Measurements from ENCODE around the gene OGFOD2.
"Not testable (repeated sequence)": the region's sequence is repeated elsewhere in the genome, so short reads cannot be mapped to it uniquely, and the experiment has no call there.

OGFOD2 gene

DNA sequence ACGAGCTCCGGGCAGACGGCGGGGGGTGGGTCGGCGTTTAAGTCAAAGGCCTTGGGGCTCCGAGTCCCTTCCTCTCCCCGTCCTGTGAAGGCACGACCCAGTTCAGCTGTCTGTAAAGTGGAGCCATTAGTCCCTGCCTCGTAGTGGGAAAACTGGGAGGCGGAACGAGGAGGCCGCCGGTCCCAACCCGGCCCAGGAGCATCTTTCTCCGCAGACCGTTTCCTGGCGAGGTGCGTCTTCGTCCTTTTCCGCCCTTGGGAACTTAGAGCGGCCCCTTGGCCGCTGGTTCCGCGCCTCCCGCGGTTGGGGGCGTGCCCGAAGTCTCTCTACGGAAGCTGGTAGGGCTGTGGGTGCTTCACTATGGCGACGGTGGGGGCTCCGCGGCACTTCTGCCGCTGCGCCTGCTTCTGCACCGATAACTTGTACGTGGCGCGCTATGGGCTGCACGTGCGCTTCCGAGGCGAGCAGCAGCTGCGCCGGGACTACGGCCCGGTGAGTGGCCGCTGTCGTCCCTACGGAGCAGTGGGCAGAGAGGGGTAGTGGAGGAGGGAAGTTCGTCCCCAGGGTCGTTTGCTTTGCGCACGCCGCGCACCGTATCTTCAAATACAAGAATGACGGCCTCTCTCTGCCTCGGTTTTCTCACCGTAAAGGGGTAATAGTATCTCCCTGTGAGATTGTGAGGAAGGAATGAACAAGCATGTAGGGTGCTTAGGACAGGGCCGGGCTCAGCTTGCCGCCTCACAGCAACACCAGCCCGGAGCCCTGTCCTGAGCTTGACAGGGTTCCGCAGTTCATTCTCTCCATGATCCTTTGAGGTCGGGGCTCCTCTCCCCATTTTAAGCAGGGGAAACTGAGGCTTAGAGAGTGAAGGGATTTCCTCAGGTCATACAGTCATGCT is at the start of gene OGFOD2:
TSS of gene OGFOD2 (plus strand) at position 353 of the 898 bp plus-strand sequence. CDS start at position 361, 8 bp downstream.
- no peak for DNase-seq

DNA sequence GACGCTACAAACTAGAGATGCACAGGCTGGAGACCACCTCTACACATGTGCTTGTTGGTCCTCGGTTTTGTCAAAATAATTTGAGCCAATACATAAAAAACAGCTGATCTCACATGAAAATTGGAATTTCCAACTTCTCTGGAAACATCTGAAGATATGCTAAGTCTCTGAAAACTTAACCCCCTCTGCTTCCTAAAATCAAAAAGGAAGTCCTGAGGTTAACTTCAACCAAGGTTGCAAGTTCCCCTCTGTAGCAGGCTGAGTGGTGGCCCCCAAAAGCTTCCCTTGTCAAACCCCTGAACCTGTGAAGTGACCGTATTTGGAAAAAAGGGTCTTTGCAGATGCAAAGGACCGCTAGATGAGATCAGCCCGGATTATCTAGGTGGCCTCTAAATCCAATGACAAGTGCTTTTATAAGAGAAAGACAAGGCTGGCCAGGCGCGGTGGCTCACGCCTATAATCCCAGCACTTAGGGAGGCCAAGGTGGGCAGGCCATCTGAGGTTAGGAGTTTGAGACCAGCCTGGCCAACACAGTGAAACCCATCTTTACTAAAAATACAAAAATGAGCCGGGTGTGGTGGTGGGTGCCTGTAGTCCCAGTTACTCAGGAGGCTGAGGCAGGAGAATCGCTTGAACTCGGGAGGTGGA is 47.2 kb upstream of the OGFOD2 start:
- DNase-seq = no peak

DNA sequence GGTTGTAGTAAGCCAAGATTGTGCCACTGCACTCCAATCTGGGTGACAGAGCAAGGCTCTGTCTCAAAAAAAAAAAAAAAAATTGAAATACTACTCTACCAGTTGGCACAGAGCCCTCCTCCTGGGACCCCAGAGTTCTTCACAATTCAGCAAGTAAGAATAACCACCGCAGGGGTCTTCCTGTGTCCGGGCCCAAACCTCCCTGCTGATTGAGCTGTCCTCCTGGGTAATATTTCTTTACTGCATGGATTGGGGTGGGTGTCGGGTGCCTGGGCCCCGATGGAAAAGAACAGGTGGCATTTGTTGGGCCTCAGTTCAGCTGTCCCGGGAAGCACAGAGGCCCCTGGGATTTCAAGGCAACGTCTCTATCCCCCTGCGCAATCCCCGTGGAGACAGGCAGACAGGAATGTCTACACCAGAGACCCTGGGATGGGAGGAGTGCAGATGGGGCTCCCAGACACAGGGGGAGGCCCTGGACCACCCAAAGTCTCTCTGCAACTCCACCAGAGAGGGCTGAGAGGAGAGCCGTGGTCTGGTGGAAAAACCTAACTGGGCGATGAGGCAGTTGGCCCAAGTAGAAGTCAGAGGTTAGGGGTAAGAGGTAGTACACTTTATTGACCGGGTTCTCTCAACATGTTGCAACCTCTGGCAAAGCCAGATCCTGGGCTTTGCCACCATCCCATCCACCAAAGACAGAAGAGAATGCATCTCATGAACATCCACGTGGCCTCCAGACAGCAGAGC is 46.5 kb upstream of the OGFOD2 start:
- no peak for DNase-seq

DNA sequence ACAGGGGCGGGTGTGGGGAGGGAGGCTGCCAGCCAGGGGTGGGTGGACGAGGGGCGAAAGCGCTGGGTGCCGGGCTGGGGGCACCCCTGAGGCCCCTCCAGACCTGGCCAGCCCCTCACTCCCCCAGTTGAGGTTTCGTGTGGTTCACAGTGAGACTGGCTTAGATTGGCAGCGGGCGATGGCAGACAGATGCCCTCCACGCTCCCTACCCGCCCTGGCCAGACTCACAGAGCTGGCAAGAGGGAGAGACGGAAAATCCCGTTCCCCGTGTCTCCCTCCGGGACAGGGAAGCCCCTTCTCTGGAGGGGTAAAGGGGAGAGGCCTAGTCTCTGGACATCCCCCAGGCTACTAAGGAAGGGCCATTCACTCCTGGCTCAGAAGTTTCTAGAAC is 45.9 kb upstream of the OGFOD2 start:
- DNase-seq = no peak

DNA sequence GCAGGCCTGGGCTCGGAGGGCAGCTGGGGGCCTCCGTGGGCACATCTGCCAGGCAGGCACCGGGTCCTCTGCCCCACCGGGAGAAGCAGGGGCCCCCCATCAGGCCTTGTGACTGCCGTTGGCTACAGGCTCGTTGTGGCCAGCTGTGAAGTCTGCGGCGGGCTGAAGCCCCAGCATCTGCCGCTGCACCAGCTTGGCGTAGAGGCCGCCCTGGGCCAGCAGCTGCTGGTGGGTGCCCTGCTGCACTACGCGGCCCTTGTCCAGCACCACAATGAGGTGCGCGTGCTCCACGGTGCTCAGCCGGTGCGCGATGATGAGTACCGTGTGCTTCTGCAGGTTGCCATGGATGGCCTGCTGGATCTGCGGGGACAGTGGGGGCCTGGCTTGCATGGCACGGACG is 45.2 kb upstream of the OGFOD2 start:
- DNase-seq = no peak

DNA sequence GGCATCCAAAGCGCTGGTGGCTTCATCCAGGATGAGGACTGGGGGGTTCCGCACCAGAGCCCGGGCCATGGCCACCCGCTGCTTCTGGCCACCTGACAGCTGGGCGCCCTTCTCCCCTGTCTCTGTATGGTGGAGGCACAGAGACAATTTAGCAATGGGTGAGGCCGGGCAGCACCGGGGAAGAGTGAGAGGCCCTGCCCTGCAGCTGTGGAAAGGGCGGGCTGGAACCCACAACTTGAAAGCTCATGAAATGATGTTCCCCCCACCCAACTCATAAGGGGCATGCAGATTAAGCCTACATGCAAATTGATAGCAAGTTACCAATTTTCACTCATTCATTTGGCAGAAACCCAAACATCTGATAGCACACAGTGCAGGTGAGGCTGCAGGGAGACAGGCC is 42.8 kb upstream of the OGFOD2 start:
- DNase-seq = no peak

GRCh38 chr12:122934722-122935121 is 40.3 kb upstream of the OGFOD2 start:
- DNase-seq = no peak

- DNase-seq = no peak
Measured at GRCh38 chr12:122935318-122935717, 39.7 kb upstream of the OGFOD2 start.

DNA sequence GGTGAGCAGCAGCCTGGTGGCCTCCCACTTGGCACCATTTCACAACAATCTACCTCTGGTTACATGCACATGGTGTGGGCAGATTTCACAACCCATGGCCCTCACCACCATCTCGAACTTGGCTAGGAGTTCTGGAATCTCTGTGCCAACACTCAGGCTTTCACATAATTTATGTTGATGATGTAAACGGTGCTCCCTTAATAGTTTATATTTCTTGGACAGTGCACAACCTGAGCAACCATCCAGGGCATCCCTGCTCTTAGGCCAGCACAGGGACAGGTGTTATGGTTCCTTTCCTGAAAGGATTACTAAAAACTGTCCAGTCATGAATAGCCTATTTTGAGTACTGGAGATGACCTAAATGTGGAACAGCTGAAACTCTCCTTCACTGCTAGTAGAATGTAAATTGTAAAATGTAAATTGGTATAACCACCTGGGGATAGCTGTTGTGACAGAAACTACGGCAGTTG is 37.4 kb upstream of the OGFOD2 start:
- DNase-seq = no peak

- DNase-seq = no peak
Measured at GRCh38 chr12:122939125-122939524, 35.9 kb upstream of the OGFOD2 start.

DNA sequence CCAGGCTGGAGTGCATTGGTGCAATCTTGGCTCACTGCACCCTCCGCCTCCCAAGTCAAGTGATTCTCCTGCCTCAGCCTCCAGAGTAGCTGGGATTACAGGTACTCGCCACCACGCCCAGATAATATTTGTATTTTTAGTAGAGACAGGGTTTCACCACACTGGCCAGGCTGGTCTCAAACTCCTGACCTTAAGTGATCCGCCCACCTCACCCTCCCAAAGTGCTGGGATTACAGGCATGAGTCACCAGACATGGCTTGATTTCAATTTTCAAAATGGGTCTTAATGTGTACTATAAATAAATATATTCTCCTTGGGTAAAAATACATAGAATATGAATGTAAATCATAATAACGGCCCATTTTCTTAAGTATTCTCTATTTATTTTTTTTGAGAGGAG is 33.7 kb upstream of the OGFOD2 start:
- not testable (repeated sequence) for DNase-seq

DNA sequence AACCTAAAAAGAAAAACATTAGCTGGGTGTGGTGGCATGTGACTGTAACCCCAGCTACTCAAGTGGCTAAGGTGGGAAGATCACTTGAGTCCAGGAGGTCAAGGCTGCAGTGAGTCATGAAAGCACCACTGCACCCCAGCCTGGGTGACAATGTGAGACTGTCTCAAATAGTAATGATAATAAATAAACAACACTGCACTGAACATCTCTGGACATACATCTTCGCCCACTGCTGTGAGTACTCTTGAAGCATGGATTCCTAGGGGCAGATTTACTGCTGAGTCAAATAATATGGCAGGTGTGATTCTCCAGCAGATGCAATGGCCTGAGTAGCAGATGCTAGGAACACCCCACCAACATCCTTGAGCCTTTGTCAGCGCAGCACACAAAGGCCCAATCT is 32.4 kb upstream of the OGFOD2 start:
- DNase-seq = no peak

- no peak for DNase-seq
Measured at GRCh38 chr12:122943196-122943595, 31.8 kb upstream of the OGFOD2 start.

DNA sequence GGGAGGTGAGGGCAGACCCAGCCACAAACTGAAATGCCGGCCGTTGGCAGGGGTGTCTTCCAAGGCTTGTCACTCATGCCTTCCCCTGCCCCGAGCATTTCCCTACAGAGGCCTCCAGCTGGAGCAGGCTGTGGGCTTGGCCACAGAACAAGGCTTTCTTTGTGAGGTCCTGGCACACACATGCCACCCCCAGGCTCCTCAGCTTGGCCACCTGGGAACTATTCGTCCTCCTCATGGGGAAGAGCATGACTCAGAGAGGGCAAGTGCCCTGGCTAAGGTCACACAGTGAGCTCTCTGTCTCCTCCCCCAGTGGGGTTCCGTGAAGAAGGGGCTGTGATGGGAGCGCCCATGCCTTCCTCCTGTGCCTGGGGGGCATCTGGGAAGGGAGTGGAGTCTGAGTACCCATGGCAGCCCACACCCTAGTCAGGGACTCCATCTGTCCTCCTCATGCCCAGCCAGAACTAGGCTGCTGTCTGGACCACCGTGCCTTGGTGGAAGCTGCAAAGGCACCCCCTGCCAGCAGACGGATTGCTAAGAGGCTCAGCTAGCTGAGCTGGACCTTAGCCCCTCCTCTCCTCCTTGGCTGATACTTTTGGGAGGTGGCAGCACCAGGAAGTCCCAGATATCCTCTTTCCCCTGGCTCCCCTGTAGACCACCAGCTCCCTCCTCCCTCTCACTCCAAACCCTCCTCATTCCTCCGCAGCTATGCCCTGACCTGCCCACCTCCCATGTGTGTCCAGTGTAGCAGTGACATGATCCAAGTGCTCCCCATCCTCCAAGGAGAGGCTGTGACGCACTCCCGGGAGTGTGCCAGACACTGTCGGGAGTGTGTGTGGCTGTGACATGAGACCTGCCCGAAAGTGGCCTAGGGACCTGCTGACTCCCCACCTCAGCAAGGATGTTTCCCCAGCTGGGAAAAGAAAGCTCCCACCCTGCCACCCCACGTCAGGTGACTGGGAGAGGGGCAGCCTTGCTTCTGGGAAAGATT is 30.1 kb upstream of the OGFOD2 start:
- DNase-seq = no peak

- DNase-seq = no peak
Measured at GRCh38 chr12:122946690-122947341, 28.2 kb upstream of the OGFOD2 start.

GRCh38 chr12:122947352-122947792 is 27.7 kb upstream of the OGFOD2 start:
- DNase-seq = no peak

- DNase-seq = no peak
Measured at GRCh38 chr12:122948605-122949004, 26.4 kb upstream of the OGFOD2 start.

DNA sequence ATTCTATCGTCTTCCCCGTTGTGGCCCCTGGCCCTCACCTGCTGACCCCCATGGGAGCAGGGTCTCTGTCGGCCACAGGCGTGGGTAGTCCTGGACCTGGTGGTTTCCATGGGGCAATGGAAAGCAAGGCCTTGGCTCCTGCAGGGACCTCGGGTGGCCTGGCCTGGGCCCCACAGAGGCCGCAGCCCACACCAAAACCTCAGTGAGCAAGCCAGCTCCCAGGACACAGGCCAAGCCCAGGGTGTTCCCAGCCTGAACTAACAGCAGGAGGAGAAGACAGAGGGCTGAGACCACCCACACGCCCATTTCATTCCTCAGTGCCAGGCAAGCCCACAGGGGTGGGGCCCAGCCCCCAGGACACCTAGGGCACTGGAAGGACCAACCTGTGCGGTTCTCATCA is 25.6 kb upstream of the OGFOD2 start:
- DNase-seq = no peak

- DNase-seq = no peak
Measured at GRCh38 chr12:122949816-122950675, 25.0 kb upstream of the OGFOD2 start.

- DNase-seq = no peak
Measured at GRCh38 chr12:122951406-122951805, 23.6 kb upstream of the OGFOD2 start.
